Measurements from ENCODE around the gene TOGARAM2.

Gene TOGARAM2

DNA sequence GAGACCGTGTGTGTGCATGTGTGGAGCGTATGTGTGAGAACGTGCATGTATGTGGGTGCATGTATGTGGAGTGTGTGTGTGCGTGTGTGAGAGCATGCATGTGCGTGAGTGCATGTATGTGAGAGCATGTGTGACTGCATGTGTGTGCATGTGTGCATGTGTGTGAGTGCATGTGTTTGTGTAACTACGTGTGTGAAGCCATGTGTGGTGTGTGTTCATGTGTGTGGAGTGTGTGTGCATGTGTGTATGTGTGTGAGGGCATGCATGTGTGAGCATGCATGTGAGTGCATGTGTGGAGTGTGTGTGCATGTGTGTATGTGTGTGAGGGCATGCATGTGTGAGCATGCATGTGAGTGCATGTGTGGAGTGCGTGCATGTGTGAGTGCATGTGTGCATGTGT, 24.2 kb downstream of the TOGARAM2 start:
- no peak overlapping the region for H3K23ac ChIP-seq (ENCODE audit: low read length)

GRCh38 chr2:29006092-29006979, 25.2 kb downstream of the TOGARAM2 start:
- no peak overlapping the region for H2BK5ac ChIP-seq (ENCODE audit: low read depth, low read length, poor library complexity)
- no peak overlapping the region for H3K23ac ChIP-seq (ENCODE audit: low read length)
- H4K91ac ChIP-seq (ENCODE audit: low read depth, low read length): no peak overlapping the region
- H3K27me3 ChIP-seq (ENCODE audit: insufficient read depth, low read length): no peaks in the 10 kb centered on the region
- no peaks in the 10 kb centered on the region for H3K36me3 ChIP-seq (ENCODE audit: control insufficient read depth in 1 of 2, insufficient read depth in 2 of 2, low read length in 2 of 2)
- H3K27ac ChIP-seq (ENCODE audit: low read depth, low read length): no peak overlapping the region
- no peak overlapping the region for H3K18ac ChIP-seq (ENCODE audit: low read length)
- H4K12ac ChIP-seq (ENCODE audit: low read depth, low read length): no peak overlapping the region
- H3K4ac ChIP-seq (ENCODE audit: low read depth, low read length): no peak overlapping the region
- no peak overlapping the region for H3K9ac ChIP-seq (ENCODE audit: low read length)
- no peak overlapping the region for H2BK120ac ChIP-seq (ENCODE audit: insufficient read depth, low read length, poor library complexity)
- no peak overlapping the region for H3K4me2 ChIP-seq (ENCODE audit: low read length)
- H3K79me2 ChIP-seq (ENCODE audit: control insufficient read depth, insufficient read depth, low read length, poor library complexity): no peaks in the 10 kb centered on the region
- H3K14ac ChIP-seq (ENCODE audit: low read length): no peak overlapping the region
- DNase-seq: peak; percentile 43 to 58
- no peak overlapping the region for H2AK5ac ChIP-seq (ENCODE audit: low read length)
- no peak overlapping the region for H2AFZ ChIP-seq (ENCODE audit: insufficient read depth, low read length, poor library complexity)
- no peaks in the 10 kb centered on the region for H3K4me1 ChIP-seq (ENCODE audit: control insufficient read depth in 1 of 2, insufficient read depth in 2 of 2, low read length in 2 of 2)
- H3K9me3 ChIP-seq (ENCODE audit: insufficient read depth, low read depth, low read length): peaks cover 16% of the 10 kb centered on the region
- H3K79me1 ChIP-seq (ENCODE audit: low read length): no peaks in the 10 kb centered on the region
- no CpG with 5 or more reads among the region's 12 CpGs for WGBS (ENCODE audit: extremely low coverage, insufficient coverage, insufficient read length)
- no peak overlapping the region for H4K8ac ChIP-seq (ENCODE audit: low read depth, low read length)
- H3K4me3 ChIP-seq (ENCODE audit: low read depth, low read length): peak overlapping the region; percentile 41
- H2BK12ac ChIP-seq (ENCODE audit: low read length): no peak overlapping the region

More for the DNA sequence above, 24.2 kb downstream of the TOGARAM2 start:
- Histone ChIP-seq H3K9me3 (ENCODE audit: insufficient read depth, low read depth, low read length) (peaks cover 16% of the 10 kb centered on the region), H3K9ac (ENCODE audit: low read length) (no peak overlapping the region), H2AFZ (ENCODE audit: insufficient read depth, low read length, poor library complexity) (no peak overlapping the region), H3K27ac (ENCODE audit: low read depth, low read length) (no peak overlapping the region), H3K36me3 (ENCODE audit: control insufficient read depth in 1 of 2, insufficient read depth in 2 of 2, low read length in 2 of 2) (no peaks in the 10 kb centered on the region), H3K4me1 (ENCODE audit: control insufficient read depth in 1 of 2, insufficient read depth in 2 of 2, low read length in 2 of 2) (no peaks in the 10 kb centered on the region), H2AK5ac (ENCODE audit: low read length) (no peak overlapping the region), H3K27me3 (ENCODE audit: insufficient read depth, low read length) (no peaks in the 10 kb centered on the region), H2BK120ac (ENCODE audit: insufficient read depth, low read length, poor library complexity) (no peak overlapping the region), H3K4ac (ENCODE audit: low read depth, low read length) (no peak overlapping the region), H2BK12ac (ENCODE audit: low read length) (no peak overlapping the region), H4K8ac (ENCODE audit: low read depth, low read length) (no peak overlapping the region), H3K4me3 (ENCODE audit: low read depth, low read length) (peak overlapping the region; percentile 41), H3K79me1 (ENCODE audit: low read length) (no peaks in the 10 kb centered on the region), H3K18ac (ENCODE audit: low read length) (no peak overlapping the region), H3K14ac (ENCODE audit: low read length) (no peak overlapping the region), H4K12ac (ENCODE audit: low read depth, low read length) (no peak overlapping the region), H4K91ac (ENCODE audit: low read depth, low read length) (no peak overlapping the region), H2BK5ac (ENCODE audit: low read depth, low read length, poor library complexity) (no peak overlapping the region), H3K4me2 (ENCODE audit: low read length) (no peak overlapping the region), H3K79me2 (ENCODE audit: control insufficient read depth, insufficient read depth, low read length, poor library complexity) (no peaks in the 10 kb centered on the region)
- no peak for DNase-seq
- WGBS (ENCODE audit: extremely low coverage, insufficient coverage, insufficient read length): no CpG with 5 or more reads among the region's 7 CpGs

- Histone ChIP-seq H2BK120ac (ENCODE audit: insufficient read depth, low read length, poor library complexity) (no peak overlapping the region), H4K12ac (ENCODE audit: low read depth, low read length) (no peak overlapping the region), H2BK5ac (ENCODE audit: low read depth, low read length, poor library complexity) (no peak overlapping the region), H4K8ac (ENCODE audit: low read depth, low read length) (no peak overlapping the region), H3K4me3 (ENCODE audit: low read depth, low read length) (no peak overlapping the region), H3K14ac (ENCODE audit: low read length) (no peak overlapping the region), H3K4me2 (ENCODE audit: low read length) (no peak overlapping the region), H3K79me2 (ENCODE audit: control insufficient read depth, insufficient read depth, low read length, poor library complexity) (no peaks in the 10 kb centered on the region), H2AFZ (ENCODE audit: insufficient read depth, low read length, poor library complexity) (no peak overlapping the region), H3K27me3 (ENCODE audit: insufficient read depth, low read length) (no peaks in the 10 kb centered on the region), H3K9ac (ENCODE audit: low read length) (no peak overlapping the region), H3K9me3 (ENCODE audit: insufficient read depth, low read depth, low read length) (peaks cover 16% of the 10 kb centered on the region), H3K4me1 (ENCODE audit: control insufficient read depth in 1 of 2, insufficient read depth in 2 of 2, low read length in 2 of 2) (no peaks in the 10 kb centered on the region), H3K79me1 (ENCODE audit: low read length) (no peaks in the 10 kb centered on the region), H3K18ac (ENCODE audit: low read length) (no peak overlapping the region), H2AK5ac (ENCODE audit: low read length) (no peak overlapping the region), H3K23ac (ENCODE audit: low read length) (no peak overlapping the region), H2BK12ac (ENCODE audit: low read length) (no peak overlapping the region), H3K4ac (ENCODE audit: low read depth, low read length) (no peak overlapping the region), H3K27ac (ENCODE audit: low read depth, low read length) (no peak overlapping the region), H3K36me3 (ENCODE audit: control insufficient read depth in 1 of 2, insufficient read depth in 2 of 2, low read length in 2 of 2) (no peaks in the 10 kb centered on the region), H4K91ac (ENCODE audit: low read depth, low read length) (no peak overlapping the region)
- WGBS (ENCODE audit: extremely low coverage, insufficient coverage, insufficient read length): no CpG with 5 or more reads among the region's 2 CpGs
- no peak for DNase-seq
Measured at GRCh38 chr2:29006980-29007301, 25.8 kb downstream of the TOGARAM2 start.

- H3K4me1 ChIP-seq (ENCODE audit: control insufficient read depth in 1 of 2, insufficient read depth in 2 of 2, low read length in 2 of 2): no peaks in the 10 kb centered on the region
- no CpG with 5 or more reads among the region's 9 CpGs for WGBS (ENCODE audit: extremely low coverage, insufficient coverage, insufficient read length)
Measured at GRCh38 chr2:29009270-29009669, 28.2 kb downstream of the TOGARAM2 start.

More at GRCh38 chr2:29009270-29009669, 28.2 kb downstream of the TOGARAM2 start:
- Histone ChIP-seq H4K12ac (ENCODE audit: low read depth, low read length) (no peak overlapping the region), H3K23ac (ENCODE audit: low read length) (no peak overlapping the region), H3K18ac (ENCODE audit: low read length) (no peak overlapping the region), H2BK5ac (ENCODE audit: low read depth, low read length, poor library complexity) (no peak overlapping the region), H3K14ac (ENCODE audit: low read length) (no peak overlapping the region), H3K4me3 (ENCODE audit: low read depth, low read length) (no peak overlapping the region), H3K27me3 (ENCODE audit: insufficient read depth, low read length) (no peaks in the 10 kb centered on the region), H4K91ac (ENCODE audit: low read depth, low read length) (no peak overlapping the region), H3K36me3 (ENCODE audit: control insufficient read depth in 1 of 2, insufficient read depth in 2 of 2, low read length in 2 of 2) (no peaks in the 10 kb centered on the region), H2BK12ac (ENCODE audit: low read length) (no peak overlapping the region), H3K4me2 (ENCODE audit: low read length) (no peak overlapping the region), H2BK120ac (ENCODE audit: insufficient read depth, low read length, poor library complexity) (no peak overlapping the region), H3K9ac (ENCODE audit: low read length) (no peak overlapping the region), H3K4ac (ENCODE audit: low read depth, low read length) (no peak overlapping the region), H3K27ac (ENCODE audit: low read depth, low read length) (no peak overlapping the region), H3K79me1 (ENCODE audit: low read length) (no peaks in the 10 kb centered on the region), H2AK5ac (ENCODE audit: low read length) (no peak overlapping the region), H4K8ac (ENCODE audit: low read depth, low read length) (no peak overlapping the region), H2AFZ (ENCODE audit: insufficient read depth, low read length, poor library complexity) (no peak overlapping the region), H3K9me3 (ENCODE audit: insufficient read depth, low read depth, low read length) (peaks cover 16% of the 10 kb centered on the region), H3K79me2 (ENCODE audit: control insufficient read depth, insufficient read depth, low read length, poor library complexity) (no peaks in the 10 kb centered on the region)
- DNase-seq: no peak
